Measurements from ENCODE around the gene SDC1. TPM values are rescaled to one million over a fixed set of nuclear protein-coding genes. Genes with fewer than 3 reads are reported as not detected.

SDC1 gene
- total and polyA plus RNA-seq, 2 of the 8 experiments (the other 6 are each of a cell fraction or from before 2014, with no cell fraction given), result 45.3 to 73.3 TPM

- Histone ChIP-seq H2AK5ac (ENCODE audit: low read depth, low read length) (no peak overlapping the region), H2BK20ac (ENCODE audit: low read length) (no peak overlapping the region), H3K27me3 (replicated peaks in 1 of 4; ENCODE audit: control insufficient read depth in 3 of 4, extremely low read depth in 1 of 4, insufficient read depth in 3 of 4, low read length in 3 of 4) (no peaks in the 10 kb centered on the region), H3K23me2 (ENCODE audit: low read depth, low read length) (no peaks in the 10 kb centered on the region), H3K79me2 (ENCODE audit: control insufficient read depth in 1 of 2, insufficient read depth in 2 of 2, low read length in 2 of 2) (peaks cover 0 to 4% of the 10 kb centered on the region in 2 experiments; a peak in 2 of 4 replicates), H3K18ac (ENCODE audit: extremely low read depth, low read length) (no peak overlapping the region), H3K79me1 (ENCODE audit: low read depth, low read length) (no peaks in the 10 kb centered on the region), H4K20me1 (replicated peaks in 1 of 2; ENCODE audit: control insufficient read depth in 1 of 2, insufficient read depth in 2 of 2, low read length in 2 of 2) (peaks cover 0 to 4% of the 10 kb centered on the region in 2 experiments), H3K9me3 (ENCODE audit: insufficient read depth in 2 of 2, low read depth in 1 of 2, low read length in 1 of 2) (no peaks in the 10 kb centered on the region; a peak in 1 of 4 replicates), H3K4me1 (replicated peaks in 1 of 4; ENCODE audit: control insufficient read depth in 3 of 4, insufficient read depth in 4 of 4, low read length in 3 of 4) (peaks cover 0 to 5% (median 0%) of the 10 kb centered on the region in 4 experiments; a peak in 1 of 7 replicates), H3K4me2 (ENCODE audit: insufficient read depth in 1 of 2, low read depth in 2 of 2, low read length in 2 of 2) (no peak overlapping the region), H3K4me3 (ENCODE audit: extremely low read depth in 1 of 4, insufficient read depth in 2 of 4, low read depth in 3 of 4, low read length in 4 of 4) (no peak overlapping the region), H2BK120ac (replicated peaks; ENCODE audit: low read depth, low read length) (no peak overlapping the region), H4K91ac (replicated peaks; ENCODE audit: insufficient read length, low read length) (no peak overlapping the region), H3K14ac (ENCODE audit: insufficient read length) (no peak overlapping the region), H2BK15ac (ENCODE audit: low read length) (no peak overlapping the region), H3K56ac (replicated peaks; ENCODE audit: insufficient read length, low read depth, low read length) (no peak overlapping the region), H2BK12ac (ENCODE audit: low read depth, low read length) (no peak overlapping the region), H2AFZ (ENCODE audit: low read length) (no peak overlapping the region), H3K9ac (replicated peaks in 1 of 4; ENCODE audit: extremely low read depth in 1 of 4, low read depth in 3 of 4, low read length in 3 of 4) (no peak overlapping the region), H3K27ac (ENCODE audit: low read depth, low read length) (no peak overlapping the region), H3K4ac (replicated peaks; ENCODE audit: insufficient read length, low read depth, low read length) (no peak overlapping the region), H4K5ac (ENCODE audit: insufficient read length, low read depth, low read length) (no peak overlapping the region), H3K23ac (ENCODE audit: insufficient read length) (no peak overlapping the region), H3K36me3 (ENCODE audit: control insufficient read depth in 2 of 4, insufficient read depth in 4 of 4, low read length in 3 of 4) (peaks cover 4 to 47% (median 26%) of the 10 kb centered on the region in 4 experiments; a peak in 6 of 8 replicates), H4K8ac (ENCODE audit: extremely low read depth, insufficient read depth, low read length) (no peak overlapping the region), H2BK5ac (ENCODE audit: low read depth, low read length) (no peak overlapping the region)
- FAIRE-seq (no peak), DNase-seq (ENCODE audit: low read depth in 1 of 2, low spot score in 2 of 2) (no peak)
- POLR2A ChIA-PET (ENCODE audit: partially characterized antibody), result no interaction called here
- CTCF ChIA-PET (ENCODE audit: partially characterized antibody), result no interaction called here
- WGBS, 2 experiments (ENCODE audit: extremely low coverage in 1 of 2, insufficient coverage in 1 of 2, insufficient read length in 1 of 2, insufficient replicate concordance in 2 of 2, low coverage in 1 of 2, low lambda C conversion rate in 2 of 2, missing lambda C conversion rate in 1 of 2), result 82% methylated on average over 15 of the region's 17 CpGs; no CpG with 5 or more reads in 1 of the 2 experiments
- TF ChIP-seq TEAD4 (IDR thresholded peaks at IDR 0.05; ENCODE audit: low read depth, low read length) (no peak), E2F6 (IDR thresholded peaks at IDR 0.05) (no peak), SP2 (IDR thresholded peaks at IDR 0.05; ENCODE audit: low read length) (no peak), FOSL1 (IDR thresholded peaks at IDR 0.05; ENCODE audit: insufficient read depth, low read depth, low read length) (no peak), POLR2AphosphoS5 (IDR thresholded peaks at IDR 0.05; ENCODE audit: low read depth, low read length) (no peak), MAX (IDR thresholded peaks at IDR 0.05) (no peak), RBBP5 (IDR thresholded peaks at IDR 0.05; ENCODE audit: borderline replicate concordance, low read depth, low read length) (no peak), HDAC2 (IDR thresholded peaks at IDR 0.05; ENCODE audit: borderline replicate concordance in 1 of 2, low read depth in 2 of 2, low read length in 2 of 2) (no peak), KDM1A (IDR thresholded peaks at IDR 0.05; ENCODE audit: borderline replicate concordance, low read length) (no peak), JUND (IDR thresholded peaks at IDR 0.05; ENCODE audit: low read length) (no peak), NRF1 (IDR thresholded peaks at IDR 0.05; ENCODE audit: low read depth, low read length) (no peak), BCL11A (IDR thresholded peaks at IDR 0.05; ENCODE audit: low read depth in 2 of 2, low read length in 2 of 2) (no peak), YY1 (IDR thresholded peaks at IDR 0.05; ENCODE audit: low read depth, low read length) (no peak), ZNF274 (IDR thresholded peaks at IDR 0.05; ENCODE audit: borderline replicate concordance, extremely low read depth, low read length) (no peak)
Measured at GRCh38 chr2:20201671-20202070, 23.3 kb downstream of the SDC1 start.
